GM18951 (cell line): ENCODE data around the gene RBBP8NL.

Experiments
- POLR2A ChIP-seq: IDR thresholded peaks from 4 replicates; pipeline ENCODE4 v1.6.1; 2011; ENCODE audit warnings: mild to moderate bottlenecking; ENCODE audit not compliant: insufficient read length, insufficient read depth; ENCODE audit errors: extremely low read depth
- in situ Hi-C: fragments of 300-500 bp; cut with MboI; formaldehyde crosslinking; loops from one replicate; pipeline ENCODE4 v1.12.0; 2022; ENCODE audit warnings: low sequenced_read_pairs, mixed read lengths, inconsistent platforms; ENCODE audit not compliant: unreplicated experiment

The RBBP8NL gene

DNA sequence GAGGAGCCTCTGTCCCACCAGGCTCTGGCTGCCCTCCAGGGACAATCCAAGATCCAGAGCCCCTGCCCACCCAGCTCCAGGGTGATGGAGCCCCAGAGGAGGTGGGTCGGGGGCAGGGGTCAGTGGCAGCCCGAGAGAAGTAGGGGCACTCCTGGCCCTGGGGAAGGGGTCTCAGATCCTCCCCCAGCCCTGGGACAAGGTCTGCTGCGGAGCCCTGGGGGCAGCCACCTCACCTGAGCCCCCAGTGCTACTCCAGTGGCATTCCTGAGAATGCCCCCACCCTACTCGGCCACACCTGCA is 57.6 kb downstream of the RBBP8NL start:
- in situ Hi-C loops = no loop called here

DNA sequence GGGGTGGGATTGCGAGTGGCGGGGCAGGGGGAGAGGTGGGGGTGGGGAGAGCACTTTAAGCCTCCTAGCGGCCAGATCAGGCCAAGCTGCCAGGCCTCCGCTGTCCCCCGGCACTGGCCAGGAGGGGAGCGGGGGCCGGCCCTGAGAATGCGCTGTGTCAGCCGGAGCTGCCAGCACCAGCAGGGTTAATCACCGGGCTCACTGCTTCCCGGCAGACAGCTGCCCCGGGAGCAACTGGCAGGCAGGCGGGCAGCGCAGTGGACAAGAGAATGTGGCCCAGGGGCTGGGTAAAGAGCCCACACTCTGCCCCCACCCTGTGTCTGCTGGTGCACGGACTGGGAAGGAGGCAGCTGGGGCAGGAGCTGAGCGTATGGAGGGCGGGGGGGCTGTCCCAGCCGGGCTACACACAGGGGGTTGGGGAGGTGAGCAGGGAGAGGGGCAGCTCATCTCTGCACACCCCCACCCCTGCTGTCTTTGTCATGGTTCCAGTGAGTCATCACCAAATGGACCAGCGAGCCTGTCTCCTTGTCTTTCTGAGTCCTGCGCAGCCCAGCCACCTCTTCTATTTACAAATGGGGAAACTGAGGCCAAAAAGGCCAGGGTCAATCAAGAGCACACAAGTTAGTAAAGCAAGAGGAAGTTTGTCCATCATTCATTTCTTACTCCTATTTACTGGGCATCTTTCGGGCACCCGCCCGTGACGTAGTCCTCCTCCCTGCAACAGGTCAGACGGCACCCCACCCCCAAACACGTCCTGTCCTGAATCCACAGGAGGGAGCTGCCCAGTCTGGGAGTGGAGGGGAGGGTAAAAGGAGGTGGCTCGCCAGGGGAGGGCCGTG is 58.1 kb downstream of the RBBP8NL start:
- in situ Hi-C loops = no loop called here
- TF ChIP-seq POLR2A = no peak

More for the DNA sequence above, 57.6 kb downstream of the RBBP8NL start:
- TF ChIP-seq POLR2A = no peak

DNA sequence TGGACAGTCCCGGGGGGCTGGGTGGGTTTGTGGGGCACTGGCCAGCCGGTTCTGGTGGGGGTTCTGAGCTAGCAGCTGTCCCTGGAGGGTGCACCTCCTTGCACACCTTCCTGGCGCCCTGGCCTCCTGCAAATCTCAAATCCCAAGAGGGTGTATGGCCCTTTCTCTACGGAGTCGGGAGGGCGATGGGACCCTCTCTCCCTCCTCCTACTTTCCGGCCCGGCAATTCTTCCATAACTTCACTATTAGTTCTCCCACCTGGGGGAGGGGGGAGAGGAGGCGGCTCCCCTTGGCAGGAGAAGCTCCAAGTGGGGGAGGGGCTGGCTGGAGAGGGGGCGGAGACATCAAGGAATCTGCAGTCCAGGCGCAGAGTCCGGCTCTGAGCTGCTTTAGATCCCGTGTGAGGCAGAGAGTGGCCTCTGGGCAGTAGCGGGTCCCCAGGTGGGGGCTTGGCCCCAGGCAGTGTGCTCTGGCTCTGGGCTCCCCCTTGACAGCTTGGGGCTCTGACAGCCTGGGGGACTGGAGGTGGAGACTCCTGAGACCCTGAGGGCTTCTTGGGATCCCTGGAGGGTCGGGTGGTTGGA is 58.9 kb downstream of the RBBP8NL start:
- TF ChIP-seq POLR2A = no peak
- in situ Hi-C loops = no loop called here

DNA sequence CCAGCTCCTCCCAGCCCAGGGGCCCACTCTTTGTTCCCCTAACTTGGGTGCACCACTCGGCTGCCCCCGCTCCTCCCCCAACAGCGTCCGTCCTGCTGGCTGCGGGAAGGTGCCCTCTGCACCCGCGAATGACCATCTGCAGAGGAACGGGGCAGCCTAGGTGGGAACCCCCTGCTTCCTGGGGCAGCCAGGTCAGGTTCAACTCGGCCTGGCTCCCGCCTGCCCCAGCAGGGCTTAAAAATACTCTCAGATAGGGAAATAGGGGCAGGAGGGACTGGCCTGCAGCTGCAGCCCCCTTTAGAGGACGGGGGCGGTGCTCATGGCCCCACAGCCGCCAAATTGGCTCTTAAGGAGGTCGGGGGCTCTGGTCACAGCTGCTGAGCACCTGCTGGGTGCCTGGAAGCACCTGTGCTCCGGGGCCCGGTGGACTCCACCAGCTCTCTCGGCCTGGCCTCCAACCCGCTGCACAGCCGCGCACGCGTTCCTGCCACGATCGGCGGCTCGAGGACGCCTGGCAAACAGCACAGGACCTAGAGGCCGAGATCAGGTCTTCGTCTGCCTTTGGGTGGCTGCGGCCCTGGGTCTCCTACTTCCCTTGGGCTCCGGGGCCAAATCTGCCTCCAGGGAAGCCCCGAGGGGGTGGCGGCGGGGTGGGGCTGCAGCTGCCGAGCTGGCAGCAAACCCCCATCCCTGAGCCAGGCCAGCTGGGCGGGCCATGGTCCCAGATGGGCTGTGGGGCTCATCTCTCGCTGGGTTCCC is 59.5 kb downstream of the RBBP8NL start:
- no peak for TF ChIP-seq POLR2A
- in situ Hi-C loops = no loop called here

DNA sequence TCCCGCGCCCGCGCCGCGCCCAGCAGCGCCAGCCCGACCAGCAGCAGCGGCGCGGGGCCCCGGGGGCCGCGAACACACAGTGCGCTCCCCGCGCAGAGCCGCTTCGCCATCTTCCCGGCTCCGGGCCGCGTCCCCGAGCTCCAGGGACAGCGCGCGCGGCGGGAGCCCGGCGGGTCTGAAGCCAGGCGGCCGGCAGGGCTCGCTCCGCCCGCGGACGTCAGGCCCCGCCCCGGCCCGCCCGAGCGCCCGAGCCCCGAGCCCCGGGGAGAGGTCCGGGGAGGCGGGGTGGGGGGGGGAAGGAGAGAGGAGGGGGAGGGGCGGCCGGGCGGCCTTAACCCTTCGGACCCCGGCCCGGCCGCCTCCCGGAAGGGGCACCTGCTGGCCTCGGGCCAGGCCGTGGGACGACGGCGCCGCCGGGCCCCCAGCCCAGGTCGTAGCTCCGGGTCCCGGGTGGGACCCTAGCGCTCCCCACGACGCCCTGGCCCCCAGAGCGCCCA is 60.2 kb downstream of the RBBP8NL start, which contains the start of gene LAMA5:
LAMA5 (minus strand) TSS at position 177 of the 497 bp plus-strand sequence; CDS start at position 110, 67 bp downstream.
- in situ Hi-C loops = no loop called here

DNA sequence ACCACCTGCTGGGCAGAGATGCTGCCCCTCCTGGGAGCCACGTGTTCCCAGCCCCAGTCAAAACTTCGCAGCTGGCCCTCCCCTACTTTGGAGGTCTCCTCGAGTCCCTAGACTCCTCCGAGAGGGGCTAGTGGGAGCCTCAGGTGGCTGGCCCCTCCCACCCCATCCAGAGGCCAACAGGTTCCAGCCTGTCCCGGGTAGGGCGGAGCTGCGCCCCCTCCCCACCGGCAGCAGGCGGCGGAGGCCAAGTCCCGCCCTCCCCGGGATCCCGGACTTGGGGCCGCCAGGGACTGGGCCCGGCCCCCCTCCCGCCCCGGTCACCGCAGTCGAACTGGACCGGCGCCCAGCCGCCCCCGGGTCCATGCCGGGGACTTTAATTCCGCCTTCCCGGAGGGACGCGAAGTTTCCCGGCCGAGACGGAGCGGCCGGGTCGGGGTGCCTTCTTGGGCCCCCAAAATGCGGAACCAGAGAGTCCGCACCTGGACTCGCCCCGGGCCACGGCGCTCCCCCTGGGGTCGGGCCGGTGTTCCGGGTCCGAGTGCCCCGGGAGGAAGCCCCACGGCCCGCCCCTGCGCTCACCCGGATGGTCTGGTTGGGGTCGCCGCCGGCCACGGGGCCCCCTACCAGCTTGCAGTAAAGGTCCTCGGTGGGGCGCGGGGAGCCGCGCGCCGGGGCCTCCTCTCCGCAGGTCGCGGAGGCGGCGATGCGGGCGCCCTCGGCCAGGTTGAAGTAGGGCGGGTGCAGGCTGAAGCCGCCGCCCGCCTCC is 60.8 kb downstream of the RBBP8NL start:
- TF ChIP-seq POLR2A = no peak
- in situ Hi-C loops = no loop called here

More for the DNA sequence above, 60.2 kb downstream of the RBBP8NL start, which contains the start of gene LAMA5:
- peak; percentile 25 for TF ChIP-seq POLR2A

DNA sequence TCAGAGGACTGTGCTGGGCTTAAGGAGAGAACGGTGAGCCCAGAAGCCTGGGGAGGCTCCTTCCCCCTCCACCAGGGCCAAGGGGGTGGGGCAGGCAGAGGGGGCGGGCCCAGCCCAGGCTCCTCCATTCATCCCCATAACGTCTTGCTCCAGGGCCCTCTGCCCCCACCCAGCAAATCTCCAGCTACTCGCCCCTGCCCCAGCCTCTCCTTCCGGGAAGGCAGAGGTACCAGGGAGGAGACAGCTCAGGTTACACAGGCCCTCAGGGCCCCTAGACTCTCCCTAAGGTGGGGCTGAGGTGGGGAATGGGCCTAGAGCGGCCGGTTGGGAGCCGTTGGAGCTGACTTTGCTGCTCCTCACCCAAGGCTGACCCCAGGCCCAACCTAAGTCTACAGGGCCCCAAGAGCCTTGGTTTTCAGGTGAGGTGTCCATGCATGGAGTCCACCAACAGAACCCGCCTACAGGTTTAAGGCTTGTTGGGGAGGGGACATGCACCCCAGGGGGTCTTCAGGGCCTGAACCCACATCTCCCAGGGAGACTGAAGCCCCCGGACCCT is 61.4 kb downstream of the RBBP8NL start:
- in situ Hi-C loops = no loop called here
- TF ChIP-seq POLR2A = no peak

DNA sequence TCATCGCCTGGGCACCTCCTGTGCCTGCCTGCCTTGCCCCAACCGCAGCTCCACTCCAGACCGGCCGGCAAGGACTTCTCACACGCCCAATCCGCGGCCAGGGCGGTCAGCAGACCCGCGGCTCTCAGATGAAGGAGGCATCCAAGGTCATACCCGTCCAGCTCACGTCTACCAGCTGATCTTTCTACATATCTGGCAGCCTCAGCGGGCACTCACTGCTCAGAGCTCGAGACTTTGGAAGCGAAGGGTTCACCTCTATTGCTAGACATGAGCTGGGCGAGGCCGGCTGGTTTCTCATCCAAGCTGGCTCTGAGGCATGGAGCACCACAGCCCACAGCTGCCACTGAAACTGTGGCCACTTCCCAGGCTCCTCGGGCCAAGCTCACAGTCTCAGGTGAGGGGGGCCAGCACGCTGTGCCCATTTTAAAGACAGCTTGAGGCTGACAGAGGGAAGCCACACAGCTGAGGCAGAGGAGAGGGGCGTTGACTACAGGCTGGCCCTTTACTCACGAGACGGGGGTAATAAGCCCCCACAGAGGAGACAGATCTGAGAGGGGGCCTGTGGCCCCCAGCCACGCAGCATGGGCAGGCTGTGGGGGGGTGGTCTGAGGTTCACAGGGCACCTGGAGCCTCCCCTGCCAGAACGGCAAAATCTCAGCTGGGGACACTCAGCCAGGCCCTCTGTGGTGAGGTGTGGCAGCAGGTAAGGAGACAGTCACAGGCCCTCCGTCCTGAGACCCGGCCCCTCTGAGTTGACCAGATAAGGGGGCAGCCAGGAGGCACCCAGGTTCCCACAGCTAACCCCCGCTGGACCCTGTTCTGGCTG is 62.2 kb downstream of the RBBP8NL start:
- TF ChIP-seq POLR2A = no peak
- in situ Hi-C loops = no loop called here

DNA sequence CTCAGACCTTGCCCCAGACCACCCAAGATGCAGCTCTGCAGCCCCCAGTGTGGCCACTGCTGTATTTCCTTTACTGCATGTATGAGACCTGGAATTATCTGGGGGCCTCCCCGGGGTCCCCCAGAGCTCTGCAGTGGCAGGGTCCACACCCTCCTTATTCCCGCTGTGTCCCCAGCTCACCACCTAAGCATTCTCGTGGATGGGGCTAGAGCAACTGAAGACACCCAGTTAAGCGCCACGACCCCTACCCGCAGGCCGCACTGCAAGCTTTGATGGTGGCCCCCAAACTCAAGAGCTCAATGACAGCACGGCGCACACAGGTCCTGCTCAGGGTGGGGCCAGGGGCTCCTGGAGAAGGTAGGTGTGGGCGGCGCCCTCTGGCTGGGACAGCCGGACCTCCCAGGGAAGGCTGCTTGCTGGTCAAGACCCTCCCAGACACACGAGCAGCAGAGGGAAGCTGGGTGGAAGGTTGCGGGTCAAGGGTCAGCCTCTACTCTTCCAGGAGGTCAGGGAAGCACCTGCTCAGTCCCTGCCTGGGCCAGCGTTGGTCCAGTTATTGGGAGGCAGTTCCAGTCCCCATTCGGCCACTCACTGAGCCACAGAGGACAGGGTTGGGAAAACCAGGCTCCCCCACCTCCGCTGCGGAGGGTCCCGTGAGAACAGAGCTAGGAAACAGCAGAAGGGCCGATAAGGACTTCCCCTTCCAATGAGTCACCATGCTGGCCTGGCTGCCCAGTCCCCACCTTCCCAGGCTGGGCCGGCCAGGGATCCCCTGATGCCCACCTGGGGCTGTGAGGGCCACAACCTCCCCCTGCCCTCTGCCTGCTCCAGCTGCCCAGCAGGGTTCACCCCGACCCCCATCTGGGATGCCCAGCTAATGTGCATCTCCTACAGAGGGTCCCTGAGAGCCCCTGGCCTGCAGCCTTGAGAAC is 63.2 kb downstream of the RBBP8NL start:
- no peak for TF ChIP-seq POLR2A
- in situ Hi-C loops = no loop called here

DNA sequence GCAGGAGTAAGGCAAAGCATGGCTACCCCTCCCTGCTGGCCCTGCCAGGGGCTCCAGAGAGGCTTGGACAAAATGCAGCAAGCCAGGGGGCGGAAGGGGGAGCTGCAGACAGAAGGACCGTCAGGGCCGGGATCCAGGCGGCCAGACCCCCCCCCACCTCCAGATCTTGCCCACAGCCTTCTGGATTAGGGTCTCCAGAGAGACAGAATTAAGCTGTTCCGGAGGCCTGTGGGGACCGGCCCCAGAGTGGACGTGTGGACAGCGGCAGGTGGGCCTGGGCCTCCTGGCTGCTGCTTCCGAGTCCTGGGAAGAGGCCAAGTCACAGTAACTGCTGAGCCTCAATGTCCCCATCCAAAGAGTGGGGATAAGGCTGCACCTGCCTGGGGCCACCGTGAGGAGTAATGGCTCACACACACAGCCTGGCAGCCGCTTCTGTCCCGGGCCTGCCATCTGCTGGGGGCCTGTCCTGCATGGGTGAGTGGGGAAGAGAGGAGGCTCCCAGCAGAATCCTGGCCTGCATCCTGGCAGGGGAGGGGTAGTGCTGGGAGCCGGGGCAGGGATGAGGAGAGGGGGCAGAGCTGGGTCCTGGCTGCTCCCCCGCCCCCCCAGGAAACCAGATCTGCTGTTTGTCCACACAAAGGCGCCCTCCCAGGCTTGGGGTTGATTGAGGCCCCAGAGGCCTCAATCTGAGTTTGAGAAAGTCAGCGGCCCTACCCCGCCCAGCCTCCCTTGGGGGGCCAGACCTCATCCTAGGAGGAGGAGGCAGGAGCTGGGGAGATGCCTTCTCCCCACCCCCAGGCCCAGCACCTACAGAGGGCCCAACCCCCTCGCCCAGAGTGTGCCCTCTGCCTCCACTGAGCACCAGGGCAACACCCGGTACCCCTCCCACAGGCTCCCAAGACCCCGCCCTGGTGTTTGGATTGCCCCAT is 64.1 kb downstream of the RBBP8NL start:
- TF ChIP-seq POLR2A = no peak
- in situ Hi-C loops = no loop called here
